Keratinocyte (primary cell): ENCODE results near the gene AGAP1.
A peak's percentile ranks its signal among the peaks of the same experiment; 100 is the strongest.

Experiments used
- CTCF ChIP-seq, 3 experiments: IDR thresholded peaks in 1 of 3; conservative IDR thresholded peaks in 1 of 3; optimal IDR thresholded peaks in 1 of 3; 2 replicates in 2 of 3; 3 replicates in 1 of 3; pipeline versions ENCODE3 to v1.5.1; 2011; ENCODE audit warnings: low read length in 3 of 3, mild to moderate bottlenecking in 3 of 3, moderate library complexity in 2 of 3, control low read depth in 1 of 3, inconsistent platforms in 1 of 3; ENCODE audit not compliant: insufficient read depth in 2 of 3; ENCODE audit errors: extremely low read depth in 1 of 3
- EZH2 ChIP-seq: IDR thresholded peaks from one replicate; pipeline ENCODE4 v1.6.1; 2012; ENCODE audit warnings: inconsistent platforms, mild to moderate bottlenecking, low read length, moderate library complexity

GRCh38 chr2:235498541-235498940 is 4.7 kb downstream of the AGAP1 start:
- peak in 1 of 3 experiments; percentile 12 for TF ChIP-seq CTCF (optimal IDR thresholded peaks at IDR 0.05 in 1 of 3, IDR thresholded peaks at IDR 0.05 in 1 of 3, conservative IDR thresholded peaks at IDR 0.05 in 1 of 3; ENCODE audit: extremely low read depth in 1 of 3, insufficient read depth in 2 of 3, low read length in 3 of 3)
- no peak for TF ChIP-seq EZH2
